Measurements from ENCODE around the gene NUDT15. TPM values are rescaled to one million over a fixed set of nuclear protein-coding genes. Genes with fewer than 3 reads are reported as not detected.

NUDT15 gene
- total and polyA plus RNA-seq, 10 of the 15 experiments (the other 5 are each of a cell fraction or from before 2014, with no cell fraction given), result 11.4 to 26.7 (median 18.0) TPM

GRCh38 chr13:48068036-48068435, 30.5 kb downstream of the NUDT15 start:
- H3K27ac ChIP-seq (ENCODE audit: control insufficient read depth, insufficient read depth), result no peak overlapping the region
- BruUV-seq (replicated peaks), result no TSS peak
- H3K9me3 ChIP-seq (replicated peaks; ENCODE audit: control insufficient read depth, insufficient read depth, low read length), result peaks cover 23% of the 10 kb centered on the region; the same call in 2 of the 3 replicates
- H4K20me1 ChIP-seq (ENCODE audit: control insufficient read depth, insufficient read depth), result no peaks in the 10 kb centered on the region
- ChIA-PET RAD21 (ENCODE audit: unreplicated experiment) (interaction anchor here (1.4 kb wide), 1 partner anchor 30 kb away, joined by 4 read pairs; the partner anchor contains the start of gene NUDT15), CTCF (interaction anchor here (1.1 to 1.5 kb wide), 3 partner anchors 10 to 30 kb away, joined by 3 to 5 read pairs (median 3); partner anchors contain the start of gene NUDT15), SMC1A (ENCODE audit: uncharacterized antibody, unreplicated experiment) (interaction anchor here (1.1 to 3.2 kb wide), 3 partner anchors 10 to 50 kb away, joined by 3 to 11 read pairs (median 4); no protein-coding TSS in a partner anchor), POLR2A (interaction anchor here (1.1 kb wide), 1 partner anchor 15 kb away, joined by 3 read pairs; no protein-coding TSS in a partner anchor)
- DNase-seq (ENCODE audit: low read depth, low spot score) (no peak), FAIRE-seq (no peak), ATAC-seq (peak; percentile 36; the same call in 2 of the 3 replicates)
- H3K4me3 ChIP-seq, result no peak overlapping the region
- H3K79me2 ChIP-seq (ENCODE audit: control insufficient read depth, insufficient read depth, low read length), result no peaks in the 10 kb centered on the region
- intact Hi-C loops (cut with micrococcal nuclease; ENCODE audit: unreplicated experiment), result no loop called here
- in situ Hi-C loops (cut with MboI), result no loop called here
- peaks cover 4% of the 10 kb centered on the region for H3K4me1 ChIP-seq (ENCODE audit: control insufficient read depth, insufficient read depth, low read length)
- no peak overlapping the region for H3K9ac ChIP-seq (ENCODE audit: control insufficient read depth, insufficient read depth, low read length)
- no peaks in the 10 kb centered on the region for H3K27me3 ChIP-seq (replicated peaks in 1 of 2; ENCODE audit: control insufficient read depth in 2 of 2, insufficient read depth in 2 of 2, low read length in 1 of 2)
- H3K4me2 ChIP-seq (ENCODE audit: control insufficient read depth, insufficient read depth), result no peak overlapping the region
- H2AFZ ChIP-seq (ENCODE audit: control insufficient read depth, low read depth, low read length), result no peak overlapping the region
- peaks cover 9 to 20% of the 10 kb centered on the region in 2 experiments for H3K36me3 ChIP-seq (ENCODE audit: control insufficient read depth in 2 of 2, insufficient read depth in 2 of 2, low read length in 1 of 2)
- TF ChIP-seq BCLAF1 (IDR thresholded peaks at IDR 0.05) (no peak), CTCF (IDR thresholded peaks at IDR 0.05 in 2 of 3, conservative IDR thresholded peaks at IDR 0.05 in 1 of 3; ENCODE audit: control insufficient read depth in 2 of 3, extremely low read depth in 1 of 3, insufficient read depth in 1 of 3, low read depth in 3 of 3, low read length in 3 of 3) (peak in 2 of 3 experiments; percentile 9 to 26; a peak in 2 of 6 replicates), PRDM15 (CRISPR knock-in tag; IDR thresholded peaks at IDR 0.05) (no peak), STAT3 (IDR thresholded peaks at IDR 0.05; ENCODE audit: low read depth, low read length) (no peak), SMC3 (IDR thresholded peaks at IDR 0.05; ENCODE audit: borderline replicate concordance, low read length) (no peak; the same call in 1 of the 2 replicates), ZBTB11 (CRISPR knock-in tag; IDR thresholded peaks at IDR 0.05) (no peak), E4F1 (IDR thresholded peaks at IDR 0.05; ENCODE audit: borderline replicate concordance, partially characterized antibody) (no peak)

Measured in GM12878 (cell line).